ENCODE results near the gene ATP11A. TPM values are rescaled to one million over a fixed set of nuclear protein-coding genes. Genes with fewer than 3 reads are reported as not detected.
"Not testable (repeated sequence)": the region's sequence is repeated elsewhere in the genome, so short reads cannot be mapped to it uniquely, and the experiment has no call there.

ATP11A gene
- total RNA-seq, 1 experiment from 2014 or later = 232 TPM

- Mint-ChIP-seq H3K27me3 (ENCODE audit: insufficient read depth, unreplicated experiment) (no peaks in the 10 kb centered on the region), H3K4me3 (ENCODE audit: unreplicated experiment) (no peak overlapping the region), H3K4me1 (ENCODE audit: low read depth, unreplicated experiment) (no peaks in the 10 kb centered on the region), H3K9me3 (ENCODE audit: unreplicated experiment) (peaks cover 21% of the 10 kb centered on the region), H3K27ac (ENCODE audit: unreplicated experiment) (no peak overlapping the region), H3K36me3 (ENCODE audit: insufficient read depth, unreplicated experiment) (peaks cover 50% of the 10 kb centered on the region)
- H3K4me3 ChIP-seq (ENCODE audit: low read depth, low read length) = no peak overlapping the region
- H3K9me3 ChIP-seq = peaks cover 8% of the 10 kb centered on the region; the same call in 1 of the 2 replicates
- intact Hi-C loops (cut with micrococcal nuclease; ENCODE audit: unreplicated experiment) = no loop called here
- no peak for DNase-seq
- CTCF ChIA-PET = no interaction called here
- TF ChIP-seq CTCF (IDR thresholded peaks at IDR 0.05; ENCODE audit: insufficient read depth in 1 of 2, low read depth in 1 of 2, low read length in 1 of 2, severe bottlenecking in 1 of 2, unreplicated experiment in 1 of 2) = no peak
- H3K27me3 ChIP-seq (replicated peaks; ENCODE audit: control insufficient read depth, insufficient read depth, low read length) = no peaks in the 10 kb centered on the region
- peaks cover 2% of the 10 kb centered on the region; the same call in 1 of the 2 replicates for H3K36me3 ChIP-seq (ENCODE audit: control insufficient read depth, insufficient read depth, low read length)
- H3K4me1 ChIP-seq = no peaks in the 10 kb centered on the region
- POLR2A ChIA-PET = no interaction called here
- no TSS peak for BruUV-seq (replicated peaks)
Measured at GRCh38 chr13:112799394-112799793, 109.6 kb downstream of the ATP11A start.

GRCh38 chr13:112800057-112800456 is 110.2 kb downstream of the ATP11A start:
- H3K4me1 Mint-ChIP-seq (ENCODE audit: low read depth, unreplicated experiment) = no peaks in the 10 kb centered on the region
- no peak overlapping the region for H3K4me3 Mint-ChIP-seq (ENCODE audit: unreplicated experiment)
- H3K36me3 Mint-ChIP-seq (ENCODE audit: insufficient read depth, unreplicated experiment) = peaks cover 52% of the 10 kb centered on the region
- DNase-seq = no peak
- peaks cover 8% of the 10 kb centered on the region; the same call in 1 of the 2 replicates for H3K9me3 ChIP-seq
- ChIA-PET CTCF (no interaction called here), POLR2A (no interaction called here)
- peaks cover 21% of the 10 kb centered on the region for H3K9me3 Mint-ChIP-seq (ENCODE audit: unreplicated experiment)
- H3K27me3 ChIP-seq (replicated peaks; ENCODE audit: control insufficient read depth, insufficient read depth, low read length) = no peaks in the 10 kb centered on the region
- intact Hi-C loops (cut with micrococcal nuclease; ENCODE audit: unreplicated experiment) = no loop called here
- H3K4me3 ChIP-seq (ENCODE audit: low read depth, low read length) = no peak overlapping the region
- no peak for TF ChIP-seq CTCF (IDR thresholded peaks at IDR 0.05; ENCODE audit: insufficient read depth in 1 of 2, low read depth in 1 of 2, low read length in 1 of 2, severe bottlenecking in 1 of 2, unreplicated experiment in 1 of 2)
- H3K27ac Mint-ChIP-seq (ENCODE audit: unreplicated experiment) = no peak overlapping the region
- peaks cover 2% of the 10 kb centered on the region; the same call in 1 of the 2 replicates for H3K36me3 ChIP-seq (ENCODE audit: control insufficient read depth, insufficient read depth, low read length)
- no TSS peak for BruUV-seq (replicated peaks)
- H3K27me3 Mint-ChIP-seq (ENCODE audit: insufficient read depth, unreplicated experiment) = no peaks in the 10 kb centered on the region
- H3K4me1 ChIP-seq = no peaks in the 10 kb centered on the region

GRCh38 chr13:112800807-112801206 is 111.0 kb downstream of the ATP11A start:
- H3K27me3 Mint-ChIP-seq (ENCODE audit: insufficient read depth, unreplicated experiment); BruUV-seq (replicated peaks); H3K4me1 Mint-ChIP-seq (ENCODE audit: low read depth, unreplicated experiment); CTCF ChIA-PET; H3K4me3 Mint-ChIP-seq (ENCODE audit: unreplicated experiment); DNase-seq; H3K9me3 ChIP-seq; H3K4me1 ChIP-seq; H3K27ac Mint-ChIP-seq (ENCODE audit: unreplicated experiment); H3K36me3 ChIP-seq (ENCODE audit: control insufficient read depth, insufficient read depth, low read length); H3K27me3 ChIP-seq (replicated peaks; ENCODE audit: control insufficient read depth, insufficient read depth, low read length); H3K4me3 ChIP-seq (ENCODE audit: low read depth, low read length); POLR2A ChIA-PET; intact Hi-C loops (cut with micrococcal nuclease; ENCODE audit: unreplicated experiment): not testable (repeated sequence)
- peaks cover 60% of the 10 kb centered on the region for H3K36me3 Mint-ChIP-seq (ENCODE audit: insufficient read depth, unreplicated experiment)
- H3K9me3 Mint-ChIP-seq (ENCODE audit: unreplicated experiment) = peaks cover 21% of the 10 kb centered on the region

GRCh38 chr13:112802802-112803195 is 113.0 kb downstream of the ATP11A start:
- H3K36me3 Mint-ChIP-seq (ENCODE audit: insufficient read depth, unreplicated experiment) = peaks cover 60% of the 10 kb centered on the region
- DNase-seq = no peak
- no peak overlapping the region for H3K4me3 Mint-ChIP-seq (ENCODE audit: unreplicated experiment)
- Histone ChIP-seq H3K36me3 (ENCODE audit: control insufficient read depth, insufficient read depth, low read length) (peaks cover 3% of the 10 kb centered on the region), H3K4me3 (ENCODE audit: low read depth, low read length) (no peak overlapping the region), H3K4me1 (no peaks in the 10 kb centered on the region), H3K9me3 (peaks cover 4% of the 10 kb centered on the region; the same call in 1 of the 2 replicates), H3K27me3 (replicated peaks; ENCODE audit: control insufficient read depth, insufficient read depth, low read length) (no peaks in the 10 kb centered on the region)
- H3K4me1 Mint-ChIP-seq (ENCODE audit: low read depth, unreplicated experiment) = no peaks in the 10 kb centered on the region
- H3K27ac Mint-ChIP-seq (ENCODE audit: unreplicated experiment) = no peak overlapping the region
- BruUV-seq (replicated peaks) = no TSS peak
- H3K27me3 Mint-ChIP-seq (ENCODE audit: insufficient read depth, unreplicated experiment) = no peaks in the 10 kb centered on the region
- TF ChIP-seq CTCF (IDR thresholded peaks at IDR 0.05; ENCODE audit: insufficient read depth in 1 of 2, low read depth in 1 of 2, low read length in 1 of 2, severe bottlenecking in 1 of 2, unreplicated experiment in 1 of 2) = no peak
- POLR2A ChIA-PET = interaction anchor here (0.6 kb wide), 1 partner anchor 195 kb away, joined by 3 read pairs; no protein-coding TSS in a partner anchor
- H3K9me3 Mint-ChIP-seq (ENCODE audit: unreplicated experiment) = peaks cover 21% of the 10 kb centered on the region
- intact Hi-C loops (cut with micrococcal nuclease; ENCODE audit: unreplicated experiment) = no loop called here
- CTCF ChIA-PET = no interaction called here

All from Caco-2 (cell line).